NCI-H748 treated with DMSO at 0.1 percent for 48 hours (cell line): ENCODE measurements around the gene CSRP1.
A peak's percentile ranks its signal among the peaks of the same experiment; 100 is the strongest.
"Not testable (repeated sequence)": the region's sequence is repeated elsewhere in the genome, so short reads cannot be mapped to it uniquely, and the experiment has no call there.

Source experiments
- DNase-seq: peaks from one replicate; lab custom pipeline; 2025; lab: John Stamatoyannopoulos, UW

CSRP1 gene

GRCh38 chr1:201537891-201538611, 31.1 kb upstream of the CSRP1 start:
- no peak for DNase-seq

GRCh38 chr1:201537467-201537866, 30.5 kb upstream of the CSRP1 start:
- no peak for DNase-seq

- DNase-seq = no peak
Measured at GRCh38 chr1:201537028-201537427, 30.1 kb upstream of the CSRP1 start.

- DNase-seq = no peak
Measured at GRCh38 chr1:201536558-201536957, 29.6 kb upstream of the CSRP1 start.

- DNase-seq = no peak
Measured at GRCh38 chr1:201535919-201536245, 29.0 kb upstream of the CSRP1 start.

GRCh38 chr1:201535046-201535918, 28.4 kb upstream of the CSRP1 start:
- DNase-seq = no peak

GRCh38 chr1:201533836-201534235, 26.9 kb upstream of the CSRP1 start:
- DNase-seq = no peak

- no peak for DNase-seq
Measured at GRCh38 chr1:201531551-201532425, 24.9 kb upstream of the CSRP1 start.

- DNase-seq = peak; percentile 2
Measured at GRCh38 chr1:201530741-201531531, 24.0 kb upstream of the CSRP1 start.

GRCh38 chr1:201528631-201529252, 21.8 kb upstream of the CSRP1 start:
- no peak for DNase-seq

- DNase-seq = no peak
Measured at GRCh38 chr1:201527879-201528278, 21.0 kb upstream of the CSRP1 start.

GRCh38 chr1:201525193-201525778, 18.4 kb upstream of the CSRP1 start:
- no peak for DNase-seq

GRCh38 chr1:201520046-201520575, 13.2 kb upstream of the CSRP1 start:
- DNase-seq = not testable (repeated sequence)

- DNase-seq = no peak
Measured at GRCh38 chr1:201518071-201518470, 11.1 kb upstream of the CSRP1 start.

GRCh38 chr1:201517631-201518030, 10.7 kb upstream of the CSRP1 start:
- DNase-seq = no peak

- DNase-seq = no peak
Measured at GRCh38 chr1:201516511-201517127, 9.7 kb upstream of the CSRP1 start.

GRCh38 chr1:201515895-201516294, 9.0 kb upstream of the CSRP1 start:
- no peak for DNase-seq

- DNase-seq = no peak
Measured at GRCh38 chr1:201515062-201515750, 8.3 kb upstream of the CSRP1 start.

- no peak for DNase-seq
Measured at GRCh38 chr1:201514466-201514865, 7.5 kb upstream of the CSRP1 start.
